KMS-11 (cell line): Measurements from ENCODE around the gene AGBL3.

Source experiments
- H2AFZ ChIP-seq: fragments of 200-600 bp; sonication (generic); 2 replicates; pipeline ENCODE4 v1.6.1; 2016; ENCODE audit warnings: antibody characterized with exemption, mixed run types, low read depth
- H3K27ac ChIP-seq: fragments of 200-600 bp; sonication (generic); 2 replicates; pipeline ENCODE4 v1.6.1; 2016; ENCODE audit warnings: mild to moderate bottlenecking, mixed run types
- H3K27me3 ChIP-seq: fragments of 200-600 bp; sonication (generic); 2 replicates; pipeline ENCODE4 v1.6.1; 2017; ENCODE audit warnings: mild to moderate bottlenecking, low read depth, mixed run types, moderate library complexity; ENCODE audit not compliant: insufficient read depth
- H3K36me3 ChIP-seq: fragments of 200-600 bp; sonication (generic); 2 replicates; pipeline ENCODE4 v1.6.1; 2017; ENCODE audit warnings: mild to moderate bottlenecking, mixed run types; ENCODE audit not compliant: insufficient read depth
- H3K4me1 ChIP-seq: fragments of 200-600 bp; sonication (generic); 2 replicates; pipeline ENCODE4 v1.6.1; 2016; ENCODE audit warnings: mild to moderate bottlenecking, low read depth, mixed run types; ENCODE audit not compliant: poor library complexity, severe bottlenecking
- H3K4me2 ChIP-seq: fragments of 200-600 bp; sonication (generic); 2 replicates; pipeline ENCODE4 v1.7.0; 2016; ENCODE audit warnings: mild to moderate bottlenecking, mixed run types
- H3K4me3 ChIP-seq: fragments of 200-600 bp; sonication (generic); IDR thresholded peaks from 2 replicates; pipeline ENCODE4 v1.6.1; 2017; ENCODE audit warnings: low read depth, low read length, mixed read lengths; ENCODE audit not compliant: insufficient read depth
- H3K79me2 ChIP-seq: fragments of 200-600 bp; sonication (generic); 2 replicates; pipeline ENCODE4 v1.6.1; 2016; ENCODE audit warnings: low read depth, mixed run types; ENCODE audit not compliant: insufficient read depth
- H3K9ac ChIP-seq: fragments of 200-600 bp; sonication (generic); 2 replicates; pipeline ENCODE4 v1.6.1; 2016; ENCODE audit warnings: mild to moderate bottlenecking, mixed run types
- H4K20me1 ChIP-seq: fragments of 200-600 bp; sonication (generic); 2 replicates; pipeline ENCODE4 v1.6.1; 2016; ENCODE audit warnings: mild to moderate bottlenecking, mixed run types; ENCODE audit not compliant: insufficient read depth
- TF ChIP-seq, protein P1 (sequence below): fragments of 200-600 bp; sonication (generic); conservative IDR thresholded peaks from 2 replicates; pipeline ENCODE4 v1.6.1; 2017; ENCODE audit warnings: low read depth, mild to moderate bottlenecking, antibody characterized with exemption, low read length, moderate library complexity, mixed read lengths

AGBL3 gene

DNA sequence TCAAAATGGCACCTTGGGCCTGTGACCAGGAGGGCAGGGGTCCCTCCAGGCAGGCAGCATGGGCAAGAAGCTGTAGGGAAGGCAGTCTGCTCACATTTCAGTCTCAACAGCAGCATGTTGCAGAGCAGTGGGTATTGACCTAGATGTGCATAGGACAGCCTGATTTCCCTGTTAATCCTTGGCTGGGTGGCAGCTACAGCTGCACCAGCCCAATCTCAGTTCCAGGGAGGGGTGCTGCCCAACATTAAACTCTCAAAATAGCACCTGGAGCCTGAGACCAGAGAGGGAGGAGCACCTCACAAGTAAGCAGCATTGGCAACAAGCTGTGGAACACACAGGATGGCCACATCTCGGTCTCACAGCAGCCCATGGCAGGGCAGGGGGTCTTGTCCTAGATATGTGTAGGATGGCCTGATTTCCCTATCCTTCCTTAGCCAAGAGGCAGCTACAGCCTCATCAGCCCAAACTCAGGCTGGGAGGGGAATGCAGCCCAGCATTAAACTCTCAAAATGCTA, 171.9 kb downstream of the AGBL3 start:
- Histone ChIP-seq H3K4me3 (no peak overlapping the region), H3K36me3 (no peaks in the 10 kb centered on the region), H3K27ac (no peak overlapping the region), H3K79me2 (0 out of 2 replicates have a peak, but pooled peaks cover 23% of the 10 kb centered on the region), H2AFZ (no peak overlapping the region), H3K27me3 (no peaks in the 10 kb centered on the region), H3K4me1 (peaks cover 47% of the 10 kb centered on the region), H4K20me1 (no peaks in the 10 kb centered on the region), H3K9ac (no peak overlapping the region), H3K4me2 (peak overlapping the region; percentile 9; the same call in 1 of the 2 replicates)
- TF ChIP-seq, protein P1, sequence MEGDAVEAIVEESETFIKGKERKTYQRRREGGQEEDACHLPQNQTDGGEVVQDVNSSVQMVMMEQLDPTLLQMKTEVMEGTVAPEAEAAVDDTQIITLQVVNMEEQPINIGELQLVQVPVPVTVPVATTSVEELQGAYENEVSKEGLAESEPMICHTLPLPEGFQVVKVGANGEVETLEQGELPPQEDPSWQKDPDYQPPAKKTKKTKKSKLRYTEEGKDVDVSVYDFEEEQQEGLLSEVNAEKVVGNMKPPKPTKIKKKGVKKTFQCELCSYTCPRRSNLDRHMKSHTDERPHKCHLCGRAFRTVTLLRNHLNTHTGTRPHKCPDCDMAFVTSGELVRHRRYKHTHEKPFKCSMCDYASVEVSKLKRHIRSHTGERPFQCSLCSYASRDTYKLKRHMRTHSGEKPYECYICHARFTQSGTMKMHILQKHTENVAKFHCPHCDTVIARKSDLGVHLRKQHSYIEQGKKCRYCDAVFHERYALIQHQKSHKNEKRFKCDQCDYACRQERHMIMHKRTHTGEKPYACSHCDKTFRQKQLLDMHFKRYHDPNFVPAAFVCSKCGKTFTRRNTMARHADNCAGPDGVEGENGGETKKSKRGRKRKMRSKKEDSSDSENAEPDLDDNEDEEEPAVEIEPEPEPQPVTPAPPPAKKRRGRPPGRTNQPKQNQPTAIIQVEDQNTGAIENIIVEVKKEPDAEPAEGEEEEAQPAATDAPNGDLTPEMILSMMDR: no peak

DNA sequence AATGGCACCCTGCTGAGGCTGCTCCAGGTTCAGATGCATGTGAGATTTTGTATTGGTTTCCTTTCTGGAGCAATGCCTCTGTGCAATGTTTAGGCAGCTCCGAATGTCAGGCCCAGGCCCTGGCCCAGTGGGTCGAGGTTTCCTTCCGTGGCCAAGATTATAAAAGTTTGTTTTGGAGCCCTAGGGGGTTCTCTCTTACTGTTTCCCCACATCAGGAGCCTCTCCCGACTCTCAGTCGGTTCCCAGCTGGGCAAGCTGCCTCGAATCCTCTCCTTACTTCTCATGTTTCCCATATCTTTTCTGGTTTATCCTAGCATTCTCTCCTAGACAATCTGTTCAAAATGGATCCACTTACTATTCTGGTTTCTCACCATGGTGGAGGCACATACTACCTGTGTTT, 172.6 kb downstream of the AGBL3 start:
- Histone ChIP-seq H3K27ac (no peak overlapping the region; the same call in 1 of the 2 replicates), H3K4me3 (no peak overlapping the region), H3K4me2 (peak overlapping the region; percentile 64), H3K36me3 (no peaks in the 10 kb centered on the region; the same call in 1 of the 2 replicates), H2AFZ (no peak overlapping the region), H4K20me1 (no peaks in the 10 kb centered on the region), H3K9ac (no peak overlapping the region), H3K4me1 (peaks cover 53% of the 10 kb centered on the region), H3K27me3 (no peaks in the 10 kb centered on the region), H3K79me2 (0 out of 2 replicates have a peak, but pooled peaks cover 22% of the 10 kb centered on the region)
- TF ChIP-seq, protein P1: no peak

DNA sequence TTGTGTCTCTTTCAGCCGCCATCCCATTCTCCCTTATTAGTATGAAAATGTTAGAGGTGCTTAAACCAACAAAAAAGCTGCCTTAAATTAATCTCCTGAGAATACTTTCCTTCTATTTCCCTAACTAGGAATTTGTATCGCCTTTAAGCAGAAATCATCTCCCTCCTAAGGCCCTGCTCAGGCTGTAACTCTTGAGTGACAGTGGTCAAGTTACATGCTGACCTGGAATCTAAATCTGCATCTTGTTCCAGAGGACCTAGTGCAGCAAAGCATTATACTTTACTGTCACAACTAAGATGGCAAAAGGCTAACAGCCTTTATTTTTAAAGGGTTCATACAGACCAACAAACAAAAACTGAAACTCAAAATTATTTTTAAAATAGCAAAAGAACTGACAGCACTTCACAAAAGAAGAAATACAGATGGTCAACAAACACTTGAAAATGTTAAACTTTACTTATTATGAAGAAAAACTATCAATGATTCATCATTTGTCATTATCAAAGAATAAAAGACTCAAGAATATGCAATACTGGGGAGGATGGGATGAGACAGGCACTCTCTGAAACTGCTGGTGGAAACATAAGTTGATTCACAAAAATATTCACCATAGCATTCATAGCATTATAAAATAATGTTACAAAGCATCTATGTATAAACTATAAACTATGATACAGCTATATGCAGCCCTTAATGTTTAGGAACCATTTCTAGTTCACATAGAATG, 173.2 kb downstream of the AGBL3 start:
- TF ChIP-seq, protein P1: no peak
- peak overlapping the region; percentile 59; the same call in 1 of the 2 replicates for H3K9ac ChIP-seq
- H3K4me3 ChIP-seq: no peak overlapping the region
- peak overlapping the region; percentile 88 for H3K27ac ChIP-seq
- H3K36me3 ChIP-seq: no peaks in the 10 kb centered on the region; the same call in 1 of the 2 replicates
- peaks cover 57% of the 10 kb centered on the region for H3K4me1 ChIP-seq
- no peaks in the 10 kb centered on the region for H4K20me1 ChIP-seq
- H3K27me3 ChIP-seq: no peaks in the 10 kb centered on the region
- peak overlapping the region; percentile 64 for H3K4me2 ChIP-seq
- H2AFZ ChIP-seq: peak overlapping the region; percentile 20
- H3K79me2 ChIP-seq: 0 out of 2 replicates have a peak, but pooled peaks cover 16% of the 10 kb centered on the region

DNA sequence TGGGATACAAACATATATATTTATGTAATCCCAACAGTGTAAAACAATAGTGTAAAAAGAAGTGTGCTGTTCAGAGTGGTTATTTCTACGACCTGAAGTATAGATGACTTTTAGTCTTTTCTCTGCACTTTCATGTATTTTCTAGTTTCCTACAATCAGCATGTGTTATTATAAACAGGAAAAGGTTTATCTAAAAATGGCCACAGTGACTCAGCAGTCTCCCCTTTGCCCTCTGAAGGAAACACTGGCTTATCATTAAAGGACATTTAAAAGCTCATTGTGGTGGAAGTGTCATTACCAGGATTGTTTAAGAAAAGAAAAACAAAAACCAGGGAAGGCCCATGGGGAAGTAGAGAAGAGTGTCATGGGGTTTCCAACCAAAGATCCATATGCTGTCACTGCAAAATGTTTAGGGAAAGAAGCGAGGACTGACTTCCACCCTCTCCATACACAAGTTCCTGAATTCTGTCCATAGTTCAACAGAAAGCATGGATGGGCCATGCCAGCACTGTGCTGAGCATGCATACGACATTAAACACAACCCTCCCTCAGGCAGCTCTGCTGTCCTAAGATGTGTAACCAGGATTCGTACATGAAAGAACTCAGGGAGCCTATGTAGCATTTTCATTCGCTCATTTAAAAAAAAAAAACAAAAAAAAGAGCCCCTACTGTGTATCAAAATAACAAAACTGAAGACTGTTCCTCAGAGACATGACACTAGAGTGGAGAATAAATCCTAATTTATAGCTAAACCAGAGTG, 174.0 kb downstream of the AGBL3 start:
- TF ChIP-seq, protein P1: no peak
- peak overlapping the region; percentile 64 for H3K4me2 ChIP-seq

More for the DNA sequence above, 174.0 kb downstream of the AGBL3 start:
- Histone ChIP-seq H3K4me3 (no peak overlapping the region), H3K79me2 (0 out of 2 replicates have a peak, but pooled peaks cover 12% of the 10 kb centered on the region), H3K36me3 (no peaks in the 10 kb centered on the region; the same call in 1 of the 2 replicates), H3K27ac (peak overlapping the region; percentile 88), H3K4me1 (peaks cover 57% of the 10 kb centered on the region), H3K9ac (peak overlapping the region; percentile 59; the same call in 1 of the 2 replicates), H4K20me1 (no peaks in the 10 kb centered on the region), H2AFZ (peak overlapping the region; percentile 20), H3K27me3 (no peaks in the 10 kb centered on the region)
